Right atrium auricular region (tissue), 2 donors: ENCODE results near the gene ZNF682. TPM values are rescaled to one million over a fixed set of nuclear protein-coding genes. Genes with fewer than 3 reads are reported as not detected.
A peak's percentile ranks its signal among the peaks of the same experiment; 100 is the strongest.
"Not testable (repeated sequence)": the region's sequence is repeated elsewhere in the genome, so short reads cannot be mapped to it uniquely, and the experiment has no call there.

Experiments
- DNase-seq: peaks from one replicate; pipeline ENCODE4 v3.0.0-alpha.2; 2019; ENCODE audit warnings: low spot score
- H3K27ac ChIP-seq, 2 donors: fragments of 200-600 bp; sonication (generic); 1 replicate in 1 of 2; 2 replicates in 1 of 2; pipeline ENCODE4 v1.5.1; 2016 to 2019
- H3K27me3 ChIP-seq, 2 donors: fragments of 200-600 bp; sonication (generic); one replicate each; pipeline versions ENCODE4 v1.5.1 to v1.6.0; 2017 to 2019
- H3K36me3 ChIP-seq: fragments of 200-600 bp; sonication (generic); one replicate; pipeline ENCODE4 v1.5.1; 2016
- H3K4me1 ChIP-seq, 2 donors: fragments of 200-600 bp; sonication (generic); one replicate each; pipeline versions ENCODE4 v1.5.1 to v1.6.0; 2017 to 2019
- H3K4me3 ChIP-seq, 2 donors: fragments of 200-600 bp; sonication (generic); 1 replicate in 1 of 2; 2 replicates in 1 of 2; pipeline ENCODE4 v1.5.1; 2017 to 2019; ENCODE audit warnings: mild to moderate bottlenecking in 1 of 2, moderate library complexity in 1 of 2
- H3K9me3 ChIP-seq, 2 donors: fragments of 200-600 bp; sonication (generic); one replicate each; pipeline ENCODE4 v1.5.1; 2019
- total RNA-seq, 2 donors: library from RNA; depleted of rRNA; stranded (reverse); fragments of >200 nt; gene quantifications; one replicate each; pipeline ENCODE4 v1.1.0, GENCODE V29; 2016
- TF ChIP-seq, protein P1 (sequence below), 2 donors: fragments of 200-600 bp; sonication (generic); IDR thresholded peaks; one replicate each; pipeline ENCODE4 v1.5.1; 2019; ENCODE audit warnings: antibody characterized with exemption in 2 of 2

ZNF682 gene
- total RNA-seq: 1 to 10 TPM; 1.4 to 4.4 TPM

DNA sequence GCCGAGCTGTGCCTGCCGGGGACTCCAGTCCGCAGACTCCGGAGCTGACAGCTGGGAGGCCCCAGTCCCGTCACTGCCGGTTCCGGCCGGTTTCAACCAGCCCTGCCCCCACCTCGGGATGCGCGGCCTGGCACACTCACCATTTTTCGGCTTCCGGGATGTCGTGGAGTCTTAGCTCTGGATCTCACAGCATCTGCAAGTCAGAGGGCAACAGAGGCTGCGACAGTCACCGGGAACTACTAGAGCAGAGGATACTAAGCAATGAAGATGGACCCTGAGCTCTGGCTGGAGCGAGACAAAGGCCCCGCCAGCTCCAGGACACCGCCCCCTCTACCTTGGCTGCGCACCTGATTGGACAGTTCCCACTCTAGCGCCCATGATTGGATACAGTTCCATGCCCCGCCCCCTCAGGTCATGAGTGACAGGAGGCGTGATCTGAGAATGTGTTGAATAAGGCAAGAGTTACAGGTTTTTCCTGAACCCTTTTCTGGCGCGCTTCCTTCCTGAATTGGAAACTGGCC lies at the start of gene ZNF682:
Gene ZNF682 (minus strand): TSS at position 303 of the 521 bp plus-strand sequence. CDS start 160 bp downstream, at position 143.
- no peaks in the 10 kb centered on the region for H3K9me3 ChIP-seq
- peak within 1 kb of the TSS; percentile 65 to 79 for H3K27ac ChIP-seq
- no peaks in the 10 kb centered on the region for H3K36me3 ChIP-seq
- TF ChIP-seq, protein P1, sequence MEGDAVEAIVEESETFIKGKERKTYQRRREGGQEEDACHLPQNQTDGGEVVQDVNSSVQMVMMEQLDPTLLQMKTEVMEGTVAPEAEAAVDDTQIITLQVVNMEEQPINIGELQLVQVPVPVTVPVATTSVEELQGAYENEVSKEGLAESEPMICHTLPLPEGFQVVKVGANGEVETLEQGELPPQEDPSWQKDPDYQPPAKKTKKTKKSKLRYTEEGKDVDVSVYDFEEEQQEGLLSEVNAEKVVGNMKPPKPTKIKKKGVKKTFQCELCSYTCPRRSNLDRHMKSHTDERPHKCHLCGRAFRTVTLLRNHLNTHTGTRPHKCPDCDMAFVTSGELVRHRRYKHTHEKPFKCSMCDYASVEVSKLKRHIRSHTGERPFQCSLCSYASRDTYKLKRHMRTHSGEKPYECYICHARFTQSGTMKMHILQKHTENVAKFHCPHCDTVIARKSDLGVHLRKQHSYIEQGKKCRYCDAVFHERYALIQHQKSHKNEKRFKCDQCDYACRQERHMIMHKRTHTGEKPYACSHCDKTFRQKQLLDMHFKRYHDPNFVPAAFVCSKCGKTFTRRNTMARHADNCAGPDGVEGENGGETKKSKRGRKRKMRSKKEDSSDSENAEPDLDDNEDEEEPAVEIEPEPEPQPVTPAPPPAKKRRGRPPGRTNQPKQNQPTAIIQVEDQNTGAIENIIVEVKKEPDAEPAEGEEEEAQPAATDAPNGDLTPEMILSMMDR (IDR thresholded peaks at IDR 0.05): no peak
- H3K4me3 ChIP-seq: peak within 1 kb of the TSS; percentile 72 to 86
- DNase-seq: peak; percentile 97
- H3K27me3 ChIP-seq: no peaks in the 10 kb centered on the region
- peaks cover 0 to 12% of the 10 kb centered on the region in 2 donors for H3K4me1 ChIP-seq

DNA sequence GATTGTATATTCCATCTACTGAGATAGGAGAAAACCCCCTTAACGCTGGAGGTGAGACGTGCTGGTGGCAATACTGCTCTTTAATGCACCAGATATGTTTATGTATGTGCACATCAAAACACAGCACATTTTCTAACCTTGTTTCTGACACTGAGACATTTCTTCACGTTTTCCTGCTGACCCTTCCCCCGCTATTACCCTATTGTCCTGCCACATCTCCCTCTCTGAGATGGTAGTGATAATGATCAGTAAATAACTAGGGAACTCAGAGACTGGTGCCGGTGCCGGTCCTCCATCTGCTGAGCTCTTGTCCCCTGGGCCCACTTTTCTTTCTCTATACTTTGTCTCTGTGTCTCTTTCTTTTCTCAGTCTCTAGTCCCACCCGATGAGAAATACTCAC lies 43.6 kb upstream of the ZNF682 start:
- H3K27me3 ChIP-seq, H3K27ac ChIP-seq, DNase-seq, H3K4me3 ChIP-seq, H3K9me3 ChIP-seq, H3K36me3 ChIP-seq, H3K4me1 ChIP-seq: not testable (repeated sequence)

GRCh38 chr19:20082232-20082833 lies 43.0 kb upstream of the ZNF682 start:
- H3K9me3 ChIP-seq, H3K27me3 ChIP-seq, H3K27ac ChIP-seq, H3K4me3 ChIP-seq, H3K36me3 ChIP-seq, H3K4me1 ChIP-seq, DNase-seq: not testable (repeated sequence)

- no peak for DNase-seq
- TF ChIP-seq, protein P1 (IDR thresholded peaks at IDR 0.05): no peak
- no peaks in the 10 kb centered on the region for H3K36me3 ChIP-seq
- no peak overlapping the region for H3K27ac ChIP-seq
- no peaks in the 10 kb centered on the region for H3K9me3 ChIP-seq
- H3K27me3 ChIP-seq: no peaks in the 10 kb centered on the region
- no peaks in the 10 kb centered on the region for H3K4me1 ChIP-seq
- H3K4me3 ChIP-seq: no peak overlapping the region
Measured at GRCh38 chr19:20080656-20081055, 41.4 kb upstream of the ZNF682 start.

DNA sequence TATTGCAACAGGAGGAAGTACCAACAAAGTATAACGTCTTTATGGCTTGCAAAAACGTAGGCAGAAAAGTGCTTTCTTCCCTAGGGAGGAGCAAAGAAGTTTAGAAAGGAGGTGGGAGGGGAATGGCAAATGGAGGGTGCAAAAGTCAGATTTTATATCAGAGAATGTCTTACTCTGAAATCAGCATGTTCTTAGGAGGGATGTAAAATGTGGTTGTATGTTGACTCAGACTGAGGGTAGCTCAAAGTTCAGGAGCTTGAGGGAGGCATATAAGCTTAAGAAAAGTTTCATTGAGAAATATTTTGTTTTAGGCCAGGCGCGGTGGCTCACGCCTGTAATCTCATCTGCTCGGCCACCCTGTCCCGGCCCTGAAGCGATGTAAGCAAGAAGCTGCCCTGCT lies 40.2 kb upstream of the ZNF682 start:
- Histone ChIP-seq H3K27me3 (no peaks in the 10 kb centered on the region), H3K4me1 (no peaks in the 10 kb centered on the region), H3K4me3 (no peak overlapping the region), H3K36me3 (no peaks in the 10 kb centered on the region), H3K27ac (no peak overlapping the region), H3K9me3 (no peaks in the 10 kb centered on the region)
- no peak for DNase-seq
- TF ChIP-seq, protein P1 (IDR thresholded peaks at IDR 0.05): no peak

DNA sequence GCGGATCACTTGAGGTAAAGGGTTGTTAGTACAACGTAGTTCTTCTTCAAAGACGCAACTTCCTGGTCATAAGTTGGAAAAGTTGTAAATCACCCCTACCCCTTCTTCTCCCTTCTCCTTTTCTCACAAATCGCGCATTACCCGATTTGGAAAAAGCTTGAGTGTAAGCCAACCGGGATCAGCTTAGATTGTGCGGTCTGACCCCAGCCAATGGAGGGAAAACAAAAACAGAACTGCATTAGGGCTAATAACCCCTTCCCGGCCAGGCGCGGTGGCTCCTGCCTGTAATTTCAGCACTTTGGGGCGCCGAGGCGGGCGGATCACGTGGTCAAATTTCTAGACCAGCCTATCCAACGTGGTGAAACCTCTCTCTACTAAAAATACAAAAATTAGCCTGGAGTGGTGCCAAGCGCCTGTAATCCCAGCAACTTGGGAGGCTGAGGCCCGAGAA lies 39.3 kb upstream of the ZNF682 start:
- H3K4me1 ChIP-seq: no peaks in the 10 kb centered on the region
- TF ChIP-seq, protein P1 (IDR thresholded peaks at IDR 0.05): no peak
- H3K27me3 ChIP-seq: no peaks in the 10 kb centered on the region
- peak overlapping the region; percentile 42 to 65 for H3K4me3 ChIP-seq
- H3K9me3 ChIP-seq: no peaks in the 10 kb centered on the region
- no peak for DNase-seq
- H3K27ac ChIP-seq: peak overlapping the region; percentile 17 to 60
- no peaks in the 10 kb centered on the region for H3K36me3 ChIP-seq
